ENCODE measurements around the gene EFCAB11. TPM values are rescaled to one million over a fixed set of nuclear protein-coding genes. Genes with fewer than 3 reads are reported as not detected.

The EFCAB11 gene
- total and polyA plus RNA-seq, 2 of the 8 experiments (the other 6 are each of a cell fraction or from before 2014, with no cell fraction given) = 6.8 to 12.8 TPM

- WGBS, 2 experiments (ENCODE audit: extremely low coverage in 1 of 2, insufficient coverage in 1 of 2, insufficient read length in 1 of 2, insufficient replicate concordance in 2 of 2, low coverage in 1 of 2, low lambda C conversion rate in 2 of 2, missing lambda C conversion rate in 1 of 2) = 95% methylated on average over 6 of the region's 6 CpGs; no CpG with 5 or more reads in 1 of the 2 experiments
- H3K4me3 ChIP-seq (ENCODE audit: extremely low read depth in 1 of 4, insufficient read depth in 2 of 4, low read depth in 3 of 4, low read length in 4 of 4) = no peak overlapping the region
Observed at GRCh38 chr14:89750281-89750755, 204.2 kb downstream of the EFCAB11 start.

More at GRCh38 chr14:89750281-89750755, 204.2 kb downstream of the EFCAB11 start:
- H3K9ac ChIP-seq (replicated peaks in 1 of 4; ENCODE audit: extremely low read depth in 1 of 4, low read depth in 3 of 4, low read length in 3 of 4) = no peak overlapping the region
- ChIA-PET POLR2A (ENCODE audit: partially characterized antibody) (no interaction called here), CTCF (ENCODE audit: partially characterized antibody) (interaction anchor here (2.5 kb wide), 1 partner anchor 16 kb away, joined by 8 read pairs; no protein-coding TSS in a partner anchor)
- no peak overlapping the region for H2BK15ac ChIP-seq (ENCODE audit: low read length)
- FAIRE-seq = no peak
- no peak overlapping the region for H4K8ac ChIP-seq (ENCODE audit: extremely low read depth, insufficient read depth, low read length)
- no peaks in the 10 kb centered on the region for H3K23me2 ChIP-seq (ENCODE audit: low read depth, low read length)
- no peak overlapping the region for H3K23ac ChIP-seq (ENCODE audit: insufficient read length)
- no peak overlapping the region for H3K14ac ChIP-seq (ENCODE audit: insufficient read length)
- no peak overlapping the region for H2BK20ac ChIP-seq (ENCODE audit: low read length)
- H2BK5ac ChIP-seq (ENCODE audit: low read depth, low read length) = no peak overlapping the region
- no peaks in the 10 kb centered on the region for H3K36me3 ChIP-seq (ENCODE audit: control insufficient read depth in 2 of 4, insufficient read depth in 4 of 4, low read length in 3 of 4)
- H4K5ac ChIP-seq (ENCODE audit: insufficient read length, low read depth, low read length) = no peak overlapping the region
- no peaks in the 10 kb centered on the region for H3K4me1 ChIP-seq (replicated peaks in 1 of 4; ENCODE audit: control insufficient read depth in 3 of 4, insufficient read depth in 4 of 4, low read length in 3 of 4)
- H2AK5ac ChIP-seq (ENCODE audit: low read depth, low read length) = no peak overlapping the region
- H2BK12ac ChIP-seq (ENCODE audit: low read depth, low read length) = no peak overlapping the region
- no peak overlapping the region for H4K91ac ChIP-seq (replicated peaks; ENCODE audit: insufficient read length, low read length)
- no peak overlapping the region for H3K27ac ChIP-seq (ENCODE audit: low read depth, low read length)
- H3K18ac ChIP-seq (ENCODE audit: extremely low read depth, low read length) = no peak overlapping the region
- no peak overlapping the region for H3K56ac ChIP-seq (replicated peaks; ENCODE audit: insufficient read length, low read depth, low read length)
- H3K27me3 ChIP-seq (replicated peaks in 1 of 4; ENCODE audit: control insufficient read depth in 3 of 4, extremely low read depth in 1 of 4, insufficient read depth in 3 of 4, low read length in 3 of 4) = no peaks in the 10 kb centered on the region; a peak in 1 of 7 replicates
- no peak overlapping the region for H3K4me2 ChIP-seq (ENCODE audit: insufficient read depth in 1 of 2, low read depth in 2 of 2, low read length in 2 of 2)
- peaks cover 1% of the 10 kb centered on the region in 2 experiments; a peak in 1 of 4 replicates for H3K9me3 ChIP-seq (ENCODE audit: insufficient read depth in 2 of 2, low read depth in 1 of 2, low read length in 1 of 2)
- no peak for TF ChIP-seq NRF1 (IDR thresholded peaks at IDR 0.05; ENCODE audit: low read depth, low read length)
- no peak for TF ChIP-seq TAF7 (optimal IDR thresholded peaks at IDR 0.05; ENCODE audit: borderline replicate concordance, low read depth, low read length)
- TF ChIP-seq RBBP5 (IDR thresholded peaks at IDR 0.05; ENCODE audit: borderline replicate concordance, low read depth, low read length) = no peak
- TF ChIP-seq RFX5 (IDR thresholded peaks at IDR 0.05; ENCODE audit: borderline replicate concordance, low read depth, low read length) = no peak
- no peak for TF ChIP-seq HDAC2 (IDR thresholded peaks at IDR 0.05; ENCODE audit: borderline replicate concordance in 1 of 2, low read depth in 2 of 2, low read length in 2 of 2)
- no peak for TF ChIP-seq KDM4A (IDR thresholded peaks at IDR 0.05; ENCODE audit: low read depth, low read length, severe bottlenecking)
- TF ChIP-seq GABPA (IDR thresholded peaks at IDR 0.05; ENCODE audit: borderline replicate concordance, insufficient read depth, low read length) = no peak
- TF ChIP-seq GTF2F1 (IDR thresholded peaks at IDR 0.05; ENCODE audit: borderline replicate concordance, low read depth, low read length) = no peak
- no peak for TF ChIP-seq BACH1 (IDR thresholded peaks at IDR 0.05; ENCODE audit: low read length)
- TF ChIP-seq CBX5 (IDR thresholded peaks at IDR 0.05; ENCODE audit: low read depth, low read length) = no peak
- H4K20me1 ChIP-seq (replicated peaks in 1 of 2; ENCODE audit: control insufficient read depth in 1 of 2, insufficient read depth in 2 of 2, low read length in 2 of 2) = no peaks in the 10 kb centered on the region
- H2BK120ac ChIP-seq (replicated peaks; ENCODE audit: low read depth, low read length) = no peak overlapping the region
- no peak for DNase-seq (ENCODE audit: low read depth in 1 of 2, low spot score in 2 of 2)
- H3K79me1 ChIP-seq (ENCODE audit: low read depth, low read length) = no peaks in the 10 kb centered on the region
- H3K79me2 ChIP-seq (ENCODE audit: control insufficient read depth in 1 of 2, insufficient read depth in 2 of 2, low read length in 2 of 2) = no peaks in the 10 kb centered on the region
- no peak overlapping the region for H3K4ac ChIP-seq (replicated peaks; ENCODE audit: insufficient read length, low read depth, low read length)
- H2AFZ ChIP-seq (ENCODE audit: low read length) = no peak overlapping the region
